Peyer's patch (tissue), 4 donors: ENCODE data around the gene SYNPR. TPM values are rescaled to one million over a fixed set of nuclear protein-coding genes. Genes with fewer than 3 reads are reported as not detected.

Source experiments
- DNase-seq, 3 donors: peaks; one replicate each; pipeline ENCODE4 v3.0.0-alpha.2; 2017 to 2019
- H3K27ac ChIP-seq, 4 donors: fragments of 200-600 bp; sonication (generic); one replicate each; pipeline ENCODE4 v1.5.1; 2016 to 2019
- H3K27me3 ChIP-seq, 2 donors: fragments of 200-600 bp; sonication (generic); one replicate each; pipeline ENCODE4 v1.5.1; 2019
- H3K36me3 ChIP-seq, 3 donors: fragments of 200-600 bp; sonication (generic); one replicate each; pipeline ENCODE4 v1.5.1; 2016 to 2019
- H3K4me1 ChIP-seq, 4 donors: fragments of 200-600 bp; sonication (generic); one replicate each; pipeline ENCODE4 v1.5.1; 2016 to 2019
- H3K4me3 ChIP-seq, 4 donors: fragments of 200-600 bp; sonication (generic); 1 replicate in 3 of 4; 2 replicates in 1 of 4; pipeline ENCODE4 v1.5.1; 2016 to 2019; ENCODE audit warnings: mild to moderate bottlenecking in 1 of 4
- H3K9me3 ChIP-seq, 4 donors: fragments of 200-600 bp; sonication (generic); one replicate each; pipeline ENCODE4 v1.5.1; 2016 to 2019; ENCODE audit warnings: mild to moderate bottlenecking in 1 of 4
- CTCF ChIP-seq, 6 experiments: fragments of 450-650 bp in 4 of 6; fragments of 200-600 bp in 2 of 6; sonication (generic) in 1 of 6; IDR thresholded peaks; one replicate each; pipeline ENCODE4 v1.5.1; 2017 to 2019; ENCODE audit warnings: antibody characterized with exemption in 6 of 6, mild to moderate bottlenecking in 3 of 6, moderate library complexity in 1 of 6
- POLR2A ChIP-seq, 2 donors: fragments of 450-650 bp; IDR thresholded peaks; one replicate each; pipeline ENCODE4 v1.5.1; 2017; ENCODE audit warnings: antibody characterized with exemption in 2 of 2, mild to moderate bottlenecking in 2 of 2, moderate library complexity in 2 of 2
- total RNA-seq, 4 donors: library from RNA; depleted of rRNA; stranded (reverse); fragments of >200 nt; gene quantifications; one replicate each; pipeline ENCODE4 v1.1.0, GENCODE V29; 2016

SYNPR gene
- total RNA-seq, 4 donors from 2014 or later, result not detected

- H3K36me3 ChIP-seq, result no peaks in the 10 kb centered on the region
- no peak for DNase-seq
- no peak overlapping the region for H3K27ac ChIP-seq
- H3K27me3 ChIP-seq, result no peaks in the 10 kb centered on the region
- TF ChIP-seq POLR2A (IDR thresholded peaks at IDR 0.05), result no peak
- TF ChIP-seq CTCF (IDR thresholded peaks at IDR 0.05), result no peak
- no peaks in the 10 kb centered on the region for H3K4me1 ChIP-seq
- H3K4me3 ChIP-seq, result no peak overlapping the region
- H3K9me3 ChIP-seq, result no peaks in the 10 kb centered on the region
Measured at GRCh38 chr3:63385629-63386028, 107.5 kb downstream of the SYNPR start.

- Histone ChIP-seq H3K27ac (no peak overlapping the region), H3K9me3 (no peaks in the 10 kb centered on the region), H3K4me1 (no peaks in the 10 kb centered on the region), H3K36me3 (no peaks in the 10 kb centered on the region), H3K27me3 (no peaks in the 10 kb centered on the region), H3K4me3 (no peak overlapping the region)
- DNase-seq, result no peak
- TF ChIP-seq CTCF (IDR thresholded peaks at IDR 0.05) (no peak), POLR2A (IDR thresholded peaks at IDR 0.05) (no peak)
Measured at GRCh38 chr3:63386568-63386967, 108.5 kb downstream of the SYNPR start.

GRCh38 chr3:63387568-63387967 lies 109.5 kb downstream of the SYNPR start:
- Histone ChIP-seq H3K27me3 (no peaks in the 10 kb centered on the region), H3K9me3 (no peaks in the 10 kb centered on the region), H3K27ac (no peak overlapping the region), H3K4me3 (no peak overlapping the region), H3K36me3 (no peaks in the 10 kb centered on the region), H3K4me1 (no peaks in the 10 kb centered on the region)
- TF ChIP-seq CTCF (IDR thresholded peaks at IDR 0.05) (no peak), POLR2A (IDR thresholded peaks at IDR 0.05) (no peak)
- DNase-seq, result no peak

GRCh38 chr3:63390710-63391230 lies 112.7 kb downstream of the SYNPR start:
- DNase-seq, result no peak
- no peaks in the 10 kb centered on the region for H3K9me3 ChIP-seq
- H3K27ac ChIP-seq, result no peak overlapping the region
- no peak for TF ChIP-seq CTCF (IDR thresholded peaks at IDR 0.05)
- no peak for TF ChIP-seq POLR2A (IDR thresholded peaks at IDR 0.05)
- H3K4me1 ChIP-seq, result no peaks in the 10 kb centered on the region
- H3K36me3 ChIP-seq, result no peaks in the 10 kb centered on the region
- no peaks in the 10 kb centered on the region for H3K27me3 ChIP-seq
- no peak overlapping the region for H3K4me3 ChIP-seq

- Histone ChIP-seq H3K27ac (no peak overlapping the region), H3K36me3 (no peaks in the 10 kb centered on the region), H3K4me3 (no peak overlapping the region), H3K9me3 (no peaks in the 10 kb centered on the region), H3K27me3 (no peaks in the 10 kb centered on the region), H3K4me1 (no peaks in the 10 kb centered on the region)
- no peak for TF ChIP-seq POLR2A (IDR thresholded peaks at IDR 0.05)
- no peak for TF ChIP-seq CTCF (IDR thresholded peaks at IDR 0.05)
- no peak for DNase-seq
Measured at GRCh38 chr3:63395960-63396359, 117.9 kb downstream of the SYNPR start.
